Measurements from ENCODE around the gene HSP90AB1.
"Not testable (repeated sequence)": the region's sequence is repeated elsewhere in the genome, so short reads cannot be mapped to it uniquely, and the experiment has no call there.

HSP90AB1 gene

GRCh38 chr6:44222486-44223318 is 24.2 kb upstream of the HSP90AB1 start:
- no peak for DNase-seq (ENCODE audit: low read depth in 2 of 2)

DNA sequence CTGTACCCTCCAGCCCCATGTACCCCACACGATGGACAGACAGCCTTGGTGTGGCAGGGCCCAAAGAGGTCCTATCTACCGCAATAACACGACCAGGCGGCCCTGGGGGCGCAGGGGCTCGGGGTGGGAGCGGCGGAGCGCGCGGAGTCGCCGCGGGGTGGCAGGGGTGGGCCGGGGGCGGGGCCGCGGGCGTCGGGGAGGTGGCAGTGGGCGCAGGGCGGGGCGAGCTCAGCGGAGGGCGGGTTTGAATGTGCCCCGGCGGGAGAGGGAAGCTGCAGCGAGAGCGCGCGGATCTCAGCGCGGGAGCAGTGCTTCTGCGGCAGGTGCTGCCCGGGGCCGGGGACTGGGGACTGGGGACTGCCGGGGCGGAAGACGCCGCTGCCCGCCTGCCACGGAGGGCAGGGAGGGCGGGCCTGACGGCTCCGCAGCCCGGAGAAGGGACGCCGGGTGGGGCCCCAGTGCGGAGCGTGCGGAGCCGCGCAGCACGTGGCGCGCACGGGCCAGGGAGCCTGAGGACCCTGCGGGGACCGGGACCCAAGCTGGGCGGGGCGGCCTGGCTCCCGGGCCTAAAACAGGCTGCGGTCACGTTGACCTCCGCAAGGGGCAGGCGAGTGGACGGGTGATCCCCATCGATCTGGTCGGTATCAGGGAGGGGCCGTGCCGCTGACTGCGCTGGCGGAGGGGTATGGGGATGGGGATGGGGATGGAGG is 23.4 kb upstream of the HSP90AB1 start, which contains the start of gene SLC29A1:
Gene SLC29A1 (plus strand): TSS at position 277 of the 710 bp plus-strand sequence. CDS start 3,719 bp downstream, outside the sequence.
- no peak for DNase-seq (ENCODE audit: low read depth in 2 of 2)

DNA sequence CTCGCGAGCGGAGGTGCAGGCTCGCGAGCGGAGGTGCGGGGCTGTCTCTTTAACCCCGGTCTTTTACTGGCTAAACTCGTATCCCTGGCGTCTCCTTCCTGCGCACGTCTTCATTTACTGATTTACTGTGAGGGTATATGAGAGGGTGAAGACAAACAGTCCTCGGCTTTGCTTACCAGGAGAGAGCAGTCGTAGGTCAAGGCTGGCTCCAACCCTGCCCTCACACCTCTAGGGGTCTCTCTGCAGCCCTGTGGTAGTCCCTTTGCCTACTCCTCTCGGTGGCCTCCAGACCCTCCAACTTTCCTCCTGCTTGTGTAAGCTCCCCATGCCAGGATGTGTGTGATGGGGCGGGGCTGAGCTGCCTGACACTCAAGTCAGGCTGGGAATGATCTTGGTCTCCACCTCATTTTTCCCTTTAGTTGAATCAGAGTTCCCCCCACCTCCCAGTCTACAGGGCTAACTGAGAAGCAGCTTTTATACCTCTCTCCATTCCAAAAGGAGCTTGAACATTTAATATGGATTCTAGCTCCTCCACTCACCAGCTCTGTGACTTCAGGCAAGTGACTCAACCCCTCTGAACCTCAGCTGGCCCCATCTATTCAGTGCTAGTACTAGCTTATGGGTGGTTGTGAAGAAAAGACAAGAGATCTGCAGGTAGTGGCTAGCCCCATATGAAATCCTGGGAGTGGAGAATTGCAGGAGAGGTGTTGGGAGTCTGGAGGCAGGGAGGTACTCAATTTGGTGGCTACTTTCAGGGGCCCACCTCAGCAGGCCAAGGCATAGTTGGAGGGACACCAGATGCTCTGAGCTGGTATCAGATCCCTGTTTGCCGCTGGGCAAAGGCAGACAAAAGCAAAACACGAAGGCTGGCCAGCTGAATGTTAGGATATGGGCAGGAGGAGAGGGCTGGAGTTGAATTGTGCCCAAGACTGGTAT is 22.6 kb upstream of the HSP90AB1 start:
- no peak for DNase-seq (ENCODE audit: low read depth in 2 of 2)

GRCh38 chr6:44224965-44225305 is 22.0 kb upstream of the HSP90AB1 start:
- DNase-seq (ENCODE audit: low read depth in 2 of 2): no peak

- no peak for DNase-seq (ENCODE audit: low read depth in 2 of 2)
These were observed 21.1 kb upstream of the HSP90AB1 start for GRCh38 chr6:44225579-44226325.

DNA sequence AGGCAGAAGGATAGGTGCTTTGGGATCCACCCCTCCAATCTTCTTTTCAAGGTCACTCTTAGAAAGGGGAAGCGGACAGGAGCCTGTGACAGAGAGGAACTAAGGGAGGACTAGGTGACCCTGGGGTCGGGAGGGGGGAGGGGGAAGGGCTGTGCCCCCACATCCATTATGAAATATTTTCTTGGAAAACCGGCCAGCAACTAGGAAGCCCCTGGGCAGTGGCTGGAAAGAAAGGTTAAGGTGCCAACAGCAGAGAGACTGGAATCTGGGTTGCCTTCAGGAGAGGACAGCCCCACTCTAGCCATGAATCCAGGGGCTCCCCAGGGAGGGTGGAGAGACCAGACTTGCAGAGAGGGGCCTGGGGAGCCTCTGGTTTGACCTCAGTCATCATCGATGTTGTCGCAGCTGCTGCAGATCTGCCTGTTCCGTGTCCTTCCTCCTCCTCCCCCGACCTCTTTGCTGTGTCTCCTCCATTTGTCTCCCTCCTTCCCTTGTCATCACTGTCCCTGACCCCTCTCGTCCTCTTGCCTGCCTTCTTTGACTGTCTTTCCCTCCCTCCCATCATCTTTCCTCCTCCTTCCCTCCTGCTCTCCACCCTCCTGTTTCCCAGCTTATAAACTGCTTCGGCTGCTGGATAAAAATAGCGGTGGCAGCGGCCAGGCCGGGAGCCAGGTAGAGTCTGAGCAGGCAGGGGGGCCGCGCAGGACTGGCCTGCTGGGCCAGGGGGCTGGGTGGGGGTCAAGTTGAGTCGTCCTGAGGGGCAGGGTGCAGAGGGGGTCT is 20.3 kb upstream of the HSP90AB1 start:
- no peak for DNase-seq (ENCODE audit: low read depth in 2 of 2)

DNA sequence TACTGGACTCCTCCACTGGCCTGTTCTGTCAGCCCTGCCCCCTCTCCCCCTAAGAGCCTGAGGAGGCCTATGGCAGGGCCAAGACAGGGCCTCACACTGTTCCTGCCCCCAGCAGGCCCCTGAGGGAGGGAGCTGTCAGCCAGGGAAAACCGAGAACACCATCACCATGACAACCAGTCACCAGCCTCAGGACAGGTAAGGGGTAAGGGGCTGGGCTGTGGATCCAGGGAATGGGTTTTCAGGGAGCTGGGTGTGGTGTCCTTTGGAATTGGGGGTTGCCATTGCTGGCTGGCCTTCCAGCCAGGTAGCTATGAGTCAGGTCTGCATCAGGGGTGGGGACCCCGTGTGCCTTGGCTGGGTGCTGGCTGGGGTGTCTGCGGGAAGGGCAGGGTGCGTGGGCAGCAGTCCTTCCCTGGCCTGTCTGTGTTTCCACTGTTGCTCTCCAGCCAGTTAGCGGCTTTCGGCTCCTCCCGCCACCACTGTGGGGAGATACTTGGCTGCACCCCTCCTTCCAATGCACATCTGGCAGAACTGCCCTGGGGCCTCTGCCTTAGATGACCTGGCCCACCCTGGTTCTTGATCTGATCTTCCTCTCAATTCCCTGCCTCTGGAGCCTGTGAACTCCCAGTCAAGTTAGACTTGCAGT is 19.6 kb upstream of the HSP90AB1 start:
- DNase-seq (ENCODE audit: low read depth in 2 of 2): no peak

- no peak for DNase-seq (ENCODE audit: low read depth in 2 of 2)
These were observed 18.9 kb upstream of the HSP90AB1 start for GRCh38 chr6:44228031-44228430.

DNA sequence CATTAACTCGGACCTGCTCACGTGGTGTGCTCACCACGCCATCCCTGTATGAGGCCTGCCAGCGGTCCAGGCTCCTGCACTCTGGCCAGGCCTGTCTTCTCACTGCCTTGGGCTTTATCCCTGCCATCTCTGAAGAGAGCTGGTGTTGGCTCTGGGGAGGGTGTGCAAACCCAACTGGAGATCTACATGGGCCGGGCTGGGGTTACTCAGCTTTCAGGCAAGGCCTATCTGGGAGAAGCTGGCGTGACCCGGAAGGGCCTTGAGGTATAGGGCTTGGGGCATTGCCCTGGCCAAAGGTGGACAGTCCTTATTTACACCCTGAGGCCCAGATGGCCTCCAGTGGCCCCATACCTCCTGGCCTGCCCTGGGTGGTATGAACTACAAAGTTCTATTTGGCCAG is 18.5 kb upstream of the HSP90AB1 start:
- no peak for DNase-seq (ENCODE audit: low read depth in 2 of 2)

- no peak for DNase-seq (ENCODE audit: low read depth in 2 of 2)
These were observed 18.1 kb upstream of the HSP90AB1 start for GRCh38 chr6:44228836-44229235.

DNA sequence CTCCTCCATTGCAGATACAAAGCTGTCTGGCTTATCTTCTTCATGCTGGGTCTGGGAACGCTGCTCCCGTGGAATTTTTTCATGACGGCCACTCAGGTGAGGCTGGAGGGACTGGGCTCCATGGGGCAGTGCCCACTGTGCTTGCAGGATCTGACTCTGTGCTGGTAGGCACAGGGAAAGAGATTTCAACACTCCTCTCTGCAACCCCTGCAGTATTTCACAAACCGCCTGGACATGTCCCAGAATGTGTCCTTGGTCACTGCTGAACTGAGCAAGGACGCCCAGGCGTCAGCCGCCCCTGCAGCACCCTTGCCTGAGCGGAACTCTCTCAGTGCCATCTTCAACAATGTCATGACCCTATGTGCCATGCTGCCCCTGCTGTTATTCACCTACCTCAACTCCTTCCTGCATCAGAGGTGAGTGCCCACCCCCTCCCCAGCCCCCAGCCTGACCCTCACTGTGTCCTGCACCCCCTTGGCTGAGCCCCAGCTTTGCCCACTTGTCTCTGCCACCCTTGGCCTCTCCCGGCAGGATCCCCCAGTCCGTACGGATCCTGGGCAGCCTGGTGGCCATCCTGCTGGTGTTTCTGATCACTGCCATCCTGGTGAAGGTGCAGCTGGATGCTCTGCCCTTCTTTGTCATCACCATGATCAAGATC is 17.4 kb upstream of the HSP90AB1 start:
- no peak for DNase-seq (ENCODE audit: low read depth in 2 of 2)

- DNase-seq (ENCODE audit: low read depth in 2 of 2): no peak
These were observed 16.7 kb upstream of the HSP90AB1 start for GRCh38 chr6:44230034-44230675.

GRCh38 chr6:44231426-44231825 is 15.5 kb upstream of the HSP90AB1 start:
- DNase-seq (ENCODE audit: low read depth in 2 of 2): not testable (repeated sequence)

GRCh38 chr6:44232676-44233566 is 14.0 kb upstream of the HSP90AB1 start:
- no peak for DNase-seq (ENCODE audit: low read depth in 2 of 2)

- no peak for DNase-seq (ENCODE audit: low read depth in 2 of 2)
These were observed 13.3 kb upstream of the HSP90AB1 start for GRCh38 chr6:44233567-44234100.

GRCh38 chr6:44234101-44235025 is 12.5 kb upstream of the HSP90AB1 start:
- peak in 1 of 2 experiments; percentile 47 for DNase-seq (ENCODE audit: low read depth in 2 of 2)

DNA sequence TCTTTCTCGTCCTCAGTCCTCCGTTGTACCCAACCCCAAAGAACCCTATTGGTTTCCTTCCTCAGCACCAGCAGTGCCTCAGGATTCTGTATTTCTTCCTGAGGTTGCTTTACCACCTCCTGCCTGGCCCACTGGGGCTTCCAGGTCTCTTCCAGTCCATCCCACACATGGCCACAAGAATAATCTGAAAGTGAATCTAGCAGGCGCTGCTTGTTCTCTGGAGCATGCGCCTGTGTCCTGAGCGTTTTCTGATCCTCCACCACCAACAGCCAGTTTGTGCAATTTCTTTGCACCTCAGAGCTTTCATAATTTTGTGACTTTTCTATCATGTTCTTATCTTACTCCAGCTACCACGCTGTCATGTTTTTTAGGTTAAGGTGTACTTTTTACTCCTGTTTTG is 11.6 kb upstream of the HSP90AB1 start:
- no peak for DNase-seq (ENCODE audit: low read depth in 2 of 2)

All from fibroblast of skin of left biceps (primary cell).